NCI-H1105 treated with DMSO at 0.1 percent for 48 hours (cell line): ENCODE measurements around the gene CEACAM1.
"Not testable (repeated sequence)": the region's sequence is repeated elsewhere in the genome, so short reads cannot be mapped to it uniquely, and the experiment has no call there.

ENCODE experiments used
- DNase-seq: peaks from one replicate; lab custom pipeline; 2025; lab: John Stamatoyannopoulos, UW

The CEACAM1 gene

DNA sequence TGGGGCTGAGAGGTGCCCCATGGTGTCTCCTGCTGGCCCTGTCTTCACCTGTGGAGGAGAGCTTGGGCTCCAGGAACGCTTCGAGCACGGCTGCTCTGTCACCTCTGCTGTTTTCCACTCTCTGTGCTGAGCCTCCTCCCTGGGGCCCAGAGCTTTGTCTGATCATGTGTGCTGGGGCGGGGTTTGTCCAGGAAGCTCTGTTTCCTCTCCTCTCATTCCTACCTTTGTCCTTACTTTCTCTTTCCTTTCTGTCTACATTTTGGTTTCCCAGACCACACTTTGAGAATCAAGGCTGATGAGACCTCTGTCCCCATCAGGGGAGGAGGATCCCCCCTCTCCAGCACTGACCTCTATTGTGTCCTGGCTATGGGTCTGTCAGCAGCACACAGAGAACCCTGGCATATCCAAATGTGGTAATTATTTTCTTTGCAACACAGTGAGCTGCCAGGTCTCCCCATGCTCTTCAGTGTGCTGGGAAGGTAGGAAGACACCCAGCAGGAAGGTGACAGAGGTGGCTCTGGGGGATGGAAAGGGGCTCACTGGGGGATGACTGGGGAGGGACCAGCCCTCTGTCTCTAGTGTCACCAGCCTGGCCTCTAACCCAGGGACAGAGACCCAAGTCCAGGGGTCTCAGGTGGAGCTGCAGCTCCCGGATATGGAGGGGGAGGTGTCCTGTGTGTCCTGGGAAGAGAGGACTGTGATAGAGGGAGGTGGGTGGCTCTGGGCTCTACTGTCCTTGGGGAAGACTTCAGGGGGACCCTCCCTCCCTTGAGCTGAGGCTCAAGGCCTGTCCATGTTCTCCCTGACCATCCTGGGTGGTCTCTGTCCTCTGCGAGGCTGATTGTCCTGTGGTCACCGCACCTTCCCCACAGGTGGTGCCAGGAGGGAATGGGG, at the start of gene CEACAM1:
CEACAM1 (minus strand) TSS at position 128 of the 894 bp plus-strand sequence; CDS start at position 21, 107 bp downstream.
- DNase-seq = no peak

- DNase-seq = no peak
Measured at GRCh38 chr19:42577016-42577415, 48.7 kb upstream of the CEACAM1 start.

- no peak for DNase-seq
Measured at GRCh38 chr19:42576241-42576640, 48.0 kb upstream of the CEACAM1 start.

GRCh38 chr19:42573642-42574041, 45.4 kb upstream of the CEACAM1 start:
- no peak for DNase-seq

DNA sequence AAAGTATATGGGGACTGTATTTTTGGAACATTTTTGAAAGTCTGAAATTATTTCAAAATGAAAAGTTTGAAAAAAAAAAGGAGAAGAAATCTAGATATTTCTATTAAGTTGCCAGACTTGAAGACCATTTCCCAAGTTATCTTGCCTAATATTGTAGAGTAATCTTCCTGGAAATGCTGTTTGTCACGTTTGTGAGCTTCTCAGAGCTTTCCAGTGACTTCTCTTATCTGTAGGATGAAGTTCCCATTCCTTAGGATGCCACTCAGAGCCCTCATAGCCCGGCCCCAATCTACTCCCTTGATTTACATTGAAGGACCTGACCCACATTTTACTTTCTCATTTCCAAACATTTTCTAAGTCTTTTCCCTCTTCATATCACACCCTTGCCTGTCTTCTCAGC, 42.8 kb upstream of the CEACAM1 start:
- DNase-seq = no peak

DNA sequence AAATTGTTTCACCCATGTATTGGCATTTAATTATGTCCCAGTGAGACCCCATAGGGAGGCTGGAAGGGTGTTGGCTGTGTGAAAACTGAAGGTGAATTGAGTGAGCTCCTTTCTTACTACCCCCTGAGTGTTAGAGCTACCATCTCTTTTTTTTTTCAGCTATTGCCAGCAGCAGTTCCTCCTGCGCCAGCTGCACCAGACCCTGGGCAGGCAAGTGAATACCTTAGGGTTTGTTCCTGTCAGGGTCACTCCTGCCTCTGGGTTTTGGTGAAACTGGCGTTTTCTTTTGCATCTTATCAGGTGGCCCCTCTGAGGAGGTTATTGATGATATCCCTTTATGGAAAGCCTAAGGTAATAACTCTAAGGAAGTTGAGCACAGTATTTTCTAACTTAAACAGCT, 40.9 kb upstream of the CEACAM1 start:
- no peak for DNase-seq

DNA sequence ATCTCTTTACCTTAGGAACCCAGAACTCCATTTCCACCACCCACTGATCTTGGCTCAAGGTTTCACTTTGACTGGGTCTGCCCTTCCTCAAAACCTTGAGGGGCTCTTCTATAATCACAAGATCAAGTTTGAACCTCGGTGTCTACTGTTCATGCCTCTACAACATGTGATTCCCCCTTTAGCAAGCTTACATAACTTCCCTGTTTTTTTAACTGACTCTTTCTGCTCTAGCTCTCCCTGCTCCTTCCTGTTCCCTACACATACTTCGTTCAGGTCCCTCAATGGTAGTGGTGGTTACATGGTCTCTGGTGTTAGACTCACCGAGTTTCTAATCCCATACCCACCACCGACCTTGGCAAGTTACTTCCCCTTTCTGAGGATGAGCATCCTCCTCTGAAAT, 39.7 kb upstream of the CEACAM1 start:
- DNase-seq = no peak

- no peak for DNase-seq
Measured at GRCh38 chr19:42567567-42567966, 39.3 kb upstream of the CEACAM1 start.

- peak; percentile 40 for DNase-seq
Measured at GRCh38 chr19:42563352-42564210, 35.3 kb upstream of the CEACAM1 start.

DNA sequence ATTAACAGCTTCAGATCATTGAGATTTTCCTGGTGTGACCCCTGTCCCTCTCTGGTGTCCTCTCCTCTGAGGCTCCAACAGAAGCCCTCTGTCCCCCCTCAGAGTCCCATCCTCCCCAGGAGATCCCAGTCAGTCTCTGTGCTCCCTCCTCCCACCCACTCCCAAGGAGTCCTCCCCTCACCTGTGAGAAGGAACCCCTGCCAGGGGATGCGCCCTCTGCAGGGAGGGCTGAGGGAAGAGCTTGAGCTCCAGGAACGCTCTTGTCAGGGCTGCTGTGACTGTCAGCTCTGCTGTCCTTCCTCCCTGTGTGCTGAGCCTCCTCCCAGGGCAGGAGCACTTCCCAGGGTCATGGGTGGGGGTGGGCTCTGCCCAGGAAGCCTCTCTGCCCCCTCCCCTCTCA, 33.2 kb upstream of the CEACAM1 start:
- no peak for DNase-seq

- no peak for DNase-seq
Measured at GRCh38 chr19:42560731-42561130, 32.5 kb upstream of the CEACAM1 start.

- no peak for DNase-seq
Measured at GRCh38 chr19:42558450-42559150, 30.3 kb upstream of the CEACAM1 start.

DNA sequence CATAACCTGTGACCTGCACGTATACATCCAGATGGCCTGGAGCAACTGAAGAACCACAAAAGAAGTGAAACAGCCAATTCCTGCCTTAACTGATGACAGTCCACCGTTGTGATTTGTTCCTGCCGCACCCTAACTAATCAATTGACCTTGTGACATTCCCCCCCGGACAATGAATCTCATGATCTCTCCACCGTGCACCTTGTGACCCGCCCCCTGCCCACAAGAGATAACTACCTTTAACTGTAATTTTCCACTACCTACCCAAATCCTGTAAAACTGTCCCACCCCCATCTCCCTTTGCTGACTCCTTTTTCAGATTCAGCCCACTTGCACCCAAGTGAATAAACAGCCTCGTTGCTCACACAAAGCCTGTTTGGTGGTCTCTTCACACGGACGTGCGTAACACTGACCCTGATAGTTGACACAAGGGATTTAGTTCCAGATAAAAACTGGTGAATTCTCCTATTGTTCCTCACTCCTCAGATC, 29.1 kb upstream of the CEACAM1 start:
- DNase-seq = not testable (repeated sequence)

- DNase-seq = no peak
Measured at GRCh38 chr19:42555801-42556200, 27.5 kb upstream of the CEACAM1 start.

DNA sequence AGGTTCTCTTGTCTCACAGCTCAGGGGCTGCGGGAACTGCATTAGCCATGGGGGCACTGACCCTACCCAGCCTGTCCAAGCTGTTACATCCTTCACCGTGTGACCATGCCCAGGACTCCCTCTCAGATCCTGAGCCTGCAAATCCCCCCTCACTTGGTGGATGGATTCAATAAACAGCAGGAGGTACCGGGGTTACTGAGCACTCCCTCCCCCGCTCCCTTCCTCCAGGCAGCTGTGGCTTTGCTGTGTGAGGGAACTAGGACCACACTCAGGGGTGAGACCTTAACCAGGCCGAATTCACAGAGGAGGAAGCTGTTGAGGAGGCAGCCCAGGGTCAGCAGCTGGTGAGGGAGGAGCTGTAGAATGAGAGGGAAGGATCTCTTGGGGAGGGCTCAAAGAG, 27.0 kb upstream of the CEACAM1 start:
- DNase-seq = no peak

GRCh38 chr19:42554046-42554575, 25.8 kb upstream of the CEACAM1 start:
- DNase-seq = no peak

DNA sequence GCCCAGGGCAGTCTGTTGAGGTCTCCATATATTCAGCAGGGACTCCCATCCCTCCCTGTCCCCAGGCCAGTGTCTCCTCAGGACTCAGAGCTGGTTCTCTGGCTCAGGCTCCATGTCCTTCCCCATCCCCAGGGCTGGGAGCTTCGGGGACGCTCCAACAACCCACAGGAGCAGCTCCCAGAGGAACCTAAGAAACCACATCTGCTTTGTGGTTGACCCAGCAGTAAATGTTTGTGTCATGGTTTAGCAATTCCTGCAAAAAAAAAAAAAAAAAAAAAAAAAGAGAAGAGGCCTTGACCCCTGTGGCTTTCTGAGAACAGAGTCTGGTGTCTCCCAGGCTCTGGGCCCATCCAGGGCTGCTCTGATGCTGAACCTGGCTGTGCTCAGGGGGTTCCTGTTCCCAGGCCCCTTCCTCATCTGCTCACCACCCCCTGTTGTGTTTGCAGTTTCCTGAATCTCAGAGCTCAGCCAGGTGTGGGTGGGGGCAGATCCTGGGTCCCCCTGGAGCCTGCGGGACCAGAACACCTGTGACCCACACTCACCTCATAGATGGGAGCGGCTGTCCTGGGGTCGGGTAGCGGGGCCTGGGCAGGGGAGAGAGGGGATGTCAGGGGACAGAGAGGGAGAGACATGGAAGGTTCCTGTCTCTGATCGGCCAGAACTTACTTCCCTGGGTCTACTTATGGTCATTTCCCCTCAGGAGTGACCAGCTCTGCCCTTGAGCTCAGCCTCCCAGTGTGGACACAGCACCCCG, 25.2 kb upstream of the CEACAM1 start:
- no peak for DNase-seq

DNA sequence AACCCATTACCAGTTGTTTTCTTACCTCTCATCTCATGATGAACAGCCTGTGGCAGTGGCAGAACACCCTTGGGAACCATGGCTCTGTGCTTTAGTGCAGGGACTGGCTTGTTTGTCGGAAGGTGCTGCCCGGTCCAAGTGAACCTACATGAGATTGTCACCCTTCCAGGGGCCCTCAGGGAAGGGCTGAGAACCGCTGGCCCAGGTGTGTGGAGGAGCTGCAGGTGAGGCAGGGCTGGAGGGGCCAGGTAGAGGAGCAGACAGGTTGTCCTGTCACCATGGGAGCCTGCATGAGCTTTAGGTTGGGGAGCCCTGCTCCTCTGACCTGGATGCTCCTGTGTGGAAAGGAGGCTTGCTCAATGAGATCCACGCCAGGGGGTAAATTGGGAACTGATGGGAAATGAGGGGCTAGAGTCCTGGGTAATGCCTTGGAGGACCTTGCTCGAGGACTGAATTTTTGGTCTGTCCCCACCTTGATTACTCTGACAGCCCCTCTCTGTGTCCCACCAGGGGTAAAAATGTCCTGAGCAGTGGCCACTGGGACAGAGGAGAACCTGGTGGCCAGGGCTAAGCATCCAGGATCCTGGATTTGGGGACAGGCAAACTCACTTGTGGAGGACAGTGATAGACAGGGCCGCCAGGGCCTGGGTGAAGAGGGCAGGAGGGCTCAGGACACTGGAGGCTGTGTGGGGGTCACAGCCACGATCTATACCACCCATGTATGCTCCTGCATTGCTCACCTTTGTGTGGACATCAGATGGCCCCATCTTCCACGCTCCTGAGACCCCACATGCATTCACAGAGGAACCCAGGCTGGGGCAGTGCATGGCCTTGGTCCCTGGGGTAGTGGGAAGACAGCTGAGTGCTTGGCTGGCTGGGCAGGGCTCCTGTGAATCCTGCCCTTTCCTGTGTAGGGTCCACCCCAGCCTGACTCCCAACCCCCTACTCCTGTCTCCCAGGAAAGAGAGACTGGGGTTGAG, 24.1 kb upstream of the CEACAM1 start:
- DNase-seq = no peak

- DNase-seq = not testable (repeated sequence)
Measured at GRCh38 chr19:42550521-42550920, 22.2 kb upstream of the CEACAM1 start.

GRCh38 chr19:42549067-42549466, 20.8 kb upstream of the CEACAM1 start:
- DNase-seq = not testable (repeated sequence)
